C4-2B (cell line): ENCODE results near the gene MEF2C.

Source experiments
- ZFX ChIP-seq: fragments of 450-650 bp; IDR thresholded peaks from 2 replicates; pipeline ENCODE4 v1.6.1; 2017
- TF ChIP-seq, protein P1 (sequence below): fragments of 450-650 bp; conservative IDR thresholded peaks from 2 replicates; pipeline ENCODE4 v1.5.1; 2017; ENCODE audit warnings: mild to moderate bottlenecking

- TF ChIP-seq, protein P1, sequence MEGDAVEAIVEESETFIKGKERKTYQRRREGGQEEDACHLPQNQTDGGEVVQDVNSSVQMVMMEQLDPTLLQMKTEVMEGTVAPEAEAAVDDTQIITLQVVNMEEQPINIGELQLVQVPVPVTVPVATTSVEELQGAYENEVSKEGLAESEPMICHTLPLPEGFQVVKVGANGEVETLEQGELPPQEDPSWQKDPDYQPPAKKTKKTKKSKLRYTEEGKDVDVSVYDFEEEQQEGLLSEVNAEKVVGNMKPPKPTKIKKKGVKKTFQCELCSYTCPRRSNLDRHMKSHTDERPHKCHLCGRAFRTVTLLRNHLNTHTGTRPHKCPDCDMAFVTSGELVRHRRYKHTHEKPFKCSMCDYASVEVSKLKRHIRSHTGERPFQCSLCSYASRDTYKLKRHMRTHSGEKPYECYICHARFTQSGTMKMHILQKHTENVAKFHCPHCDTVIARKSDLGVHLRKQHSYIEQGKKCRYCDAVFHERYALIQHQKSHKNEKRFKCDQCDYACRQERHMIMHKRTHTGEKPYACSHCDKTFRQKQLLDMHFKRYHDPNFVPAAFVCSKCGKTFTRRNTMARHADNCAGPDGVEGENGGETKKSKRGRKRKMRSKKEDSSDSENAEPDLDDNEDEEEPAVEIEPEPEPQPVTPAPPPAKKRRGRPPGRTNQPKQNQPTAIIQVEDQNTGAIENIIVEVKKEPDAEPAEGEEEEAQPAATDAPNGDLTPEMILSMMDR = no peak
- TF ChIP-seq ZFX = no peak
Observed at GRCh38 chr5:88675168-88675707, 207.7 kb downstream of the MEF2C start.
